ENCODE measurements around the gene FREM3.

FREM3 gene

GRCh38 chr4:143712155-143712550 lies 11.7 kb upstream of the FREM3 start:
- Histone ChIP-seq H2BK12ac (ENCODE audit: low read length in 2 of 2) (no peak overlapping the region), H3K36me3 (ENCODE audit: control insufficient read depth in 1 of 2, insufficient read depth in 2 of 2, low read depth in 1 of 2, low read length in 2 of 2) (no peaks in the 10 kb centered on the region), H3K4me3 (ENCODE audit: insufficient read depth in 1 of 2, low read depth in 1 of 2, low read length in 2 of 2) (no peak overlapping the region), H3K4me2 (ENCODE audit: low read length, poor library complexity, severe bottlenecking) (no peak overlapping the region), H3K4ac (ENCODE audit: low read depth in 1 of 2, low read length in 2 of 2) (no peak overlapping the region), H3K14ac (ENCODE audit: low read length in 2 of 2) (no peak overlapping the region), H3K9me3 (ENCODE audit: control insufficient read depth, low read length) (no peaks in the 10 kb centered on the region), H3K18ac (ENCODE audit: low read depth in 1 of 2, low read length in 2 of 2) (no peak overlapping the region), H2AK5ac (ENCODE audit: low read length, severe bottlenecking) (no peak overlapping the region), H2AFZ (ENCODE audit: low read depth, low read length) (no peak overlapping the region), H3K79me1 (replicated peaks; ENCODE audit: low read length, poor library complexity, severe bottlenecking) (no peaks in the 10 kb centered on the region), H2BK15ac (ENCODE audit: low read depth, poor library complexity, severe bottlenecking) (no peak overlapping the region), H3K27me3 (ENCODE audit: control insufficient read depth in 1 of 2, insufficient read depth in 1 of 2, low read length in 2 of 2) (no peaks in the 10 kb centered on the region), H3K4me1 (ENCODE audit: control insufficient read depth, insufficient read depth, low read depth, low read length) (no peaks in the 10 kb centered on the region), H3K23ac (ENCODE audit: low read length in 2 of 2) (no peak overlapping the region), H4K91ac (ENCODE audit: low read length) (no peak overlapping the region), H3K27ac (ENCODE audit: low read length, poor library complexity, severe bottlenecking) (no peak overlapping the region), H2BK5ac (ENCODE audit: low read depth, low read length, poor library complexity, severe bottlenecking) (no peak overlapping the region), H4K8ac (ENCODE audit: low read length) (no peak overlapping the region), H3K9ac (ENCODE audit: low read length) (no peak overlapping the region), H2BK120ac (ENCODE audit: low read depth, low read length) (no peak overlapping the region)
- no peak for DNase-seq
- no CpG with 5 or more reads among the region's 1 CpG for WGBS

- Histone ChIP-seq H3K9me3 (ENCODE audit: control insufficient read depth, low read length) (no peaks in the 10 kb centered on the region), H2BK5ac (ENCODE audit: low read depth, low read length, poor library complexity, severe bottlenecking) (no peak overlapping the region), H2BK120ac (ENCODE audit: low read depth, low read length) (no peak overlapping the region), H3K9ac (ENCODE audit: low read length) (no peak overlapping the region), H3K4me1 (ENCODE audit: control insufficient read depth, insufficient read depth, low read depth, low read length) (no peaks in the 10 kb centered on the region), H3K27me3 (ENCODE audit: control insufficient read depth in 1 of 2, insufficient read depth in 1 of 2, low read length in 2 of 2) (no peaks in the 10 kb centered on the region), H3K36me3 (ENCODE audit: control insufficient read depth in 1 of 2, insufficient read depth in 2 of 2, low read depth in 1 of 2, low read length in 2 of 2) (no peaks in the 10 kb centered on the region), H2BK15ac (ENCODE audit: low read depth, poor library complexity, severe bottlenecking) (no peak overlapping the region), H2BK12ac (ENCODE audit: low read length in 2 of 2) (no peak overlapping the region), H3K4me3 (ENCODE audit: insufficient read depth in 1 of 2, low read depth in 1 of 2, low read length in 2 of 2) (no peak overlapping the region), H3K4me2 (ENCODE audit: low read length, poor library complexity, severe bottlenecking) (no peak overlapping the region), H3K79me1 (replicated peaks; ENCODE audit: low read length, poor library complexity, severe bottlenecking) (no peaks in the 10 kb centered on the region), H3K4ac (ENCODE audit: low read depth in 1 of 2, low read length in 2 of 2) (no peak overlapping the region), H3K14ac (ENCODE audit: low read length in 2 of 2) (no peak overlapping the region), H3K27ac (ENCODE audit: low read length, poor library complexity, severe bottlenecking) (no peak overlapping the region), H2AK5ac (ENCODE audit: low read length, severe bottlenecking) (no peak overlapping the region), H3K23ac (ENCODE audit: low read length in 2 of 2) (no peak overlapping the region), H3K18ac (ENCODE audit: low read depth in 1 of 2, low read length in 2 of 2) (no peak overlapping the region), H2AFZ (ENCODE audit: low read depth, low read length) (no peak overlapping the region), H4K91ac (ENCODE audit: low read length) (no peak overlapping the region), H4K8ac (ENCODE audit: low read length) (no peak overlapping the region)
- 59% methylated on average over 3 of the region's 4 CpGs for WGBS
- no peak for DNase-seq
Measured at GRCh38 chr4:143711543-143712154, 11.2 kb upstream of the FREM3 start.

GRCh38 chr4:143701365-143701764 lies 890 bp upstream of the FREM3 start:
- Histone ChIP-seq H3K9ac (ENCODE audit: low read length) (no peak overlapping the region), H2AK5ac (ENCODE audit: low read length, severe bottlenecking) (no peak overlapping the region), H4K8ac (ENCODE audit: low read length) (no peak overlapping the region), H3K23ac (ENCODE audit: low read length in 2 of 2) (no peak overlapping the region), H3K27ac (ENCODE audit: low read length, poor library complexity, severe bottlenecking) (no peak overlapping the region), H2AFZ (ENCODE audit: low read depth, low read length) (no peak overlapping the region), H2BK12ac (ENCODE audit: low read length in 2 of 2) (no peak overlapping the region), H3K4me2 (ENCODE audit: low read length, poor library complexity, severe bottlenecking) (no peak overlapping the region), H4K91ac (ENCODE audit: low read length) (no peak overlapping the region), H2BK5ac (ENCODE audit: low read depth, low read length, poor library complexity, severe bottlenecking) (no peak overlapping the region), H3K18ac (ENCODE audit: low read depth in 1 of 2, low read length in 2 of 2) (no peak overlapping the region), H3K79me1 (replicated peaks; ENCODE audit: low read length, poor library complexity, severe bottlenecking) (no peaks in the 10 kb centered on the region), H3K9me3 (ENCODE audit: control insufficient read depth, low read length) (no peaks in the 10 kb centered on the region), H3K36me3 (ENCODE audit: control insufficient read depth in 1 of 2, insufficient read depth in 2 of 2, low read depth in 1 of 2, low read length in 2 of 2) (no peaks in the 10 kb centered on the region), H3K4me1 (ENCODE audit: control insufficient read depth, insufficient read depth, low read depth, low read length) (peaks cover 17% of the 10 kb centered on the region), H2BK15ac (ENCODE audit: low read depth, poor library complexity, severe bottlenecking) (no peak overlapping the region), H3K27me3 (ENCODE audit: control insufficient read depth in 1 of 2, insufficient read depth in 1 of 2, low read length in 2 of 2) (peaks cover 37 to 59% of the 10 kb centered on the region in 2 experiments), H3K4me3 (ENCODE audit: insufficient read depth in 1 of 2, low read depth in 1 of 2, low read length in 2 of 2) (no peak overlapping the region), H3K14ac (ENCODE audit: low read length in 2 of 2) (no peak overlapping the region), H2BK120ac (ENCODE audit: low read depth, low read length) (no peak overlapping the region), H3K4ac (ENCODE audit: low read depth in 1 of 2, low read length in 2 of 2) (no peak overlapping the region)
- 71% methylated on average over 1 of the region's 6 CpGs for WGBS
- no peak for DNase-seq

- no peak overlapping the region for H3K9ac ChIP-seq (ENCODE audit: low read length)
- 6% methylated on average over 33 of the region's 34 CpGs for WGBS
Measured at GRCh38 chr4:143700046-143700415, 444 bp downstream of the FREM3 start.

More at GRCh38 chr4:143700046-143700415, 444 bp downstream of the FREM3 start:
- H3K23ac ChIP-seq (ENCODE audit: low read length in 2 of 2) = peak overlapping the region in 1 of 2 experiments; percentile 23
- no peak overlapping the region for H3K4ac ChIP-seq (ENCODE audit: low read depth in 1 of 2, low read length in 2 of 2)
- H3K9me3 ChIP-seq (ENCODE audit: control insufficient read depth, low read length) = no peaks in the 10 kb centered on the region
- no peak for DNase-seq
- no peak overlapping the region for H2BK120ac ChIP-seq (ENCODE audit: low read depth, low read length)
- H2BK12ac ChIP-seq (ENCODE audit: low read length in 2 of 2) = no peak overlapping the region
- H3K4me2 ChIP-seq (ENCODE audit: low read length, poor library complexity, severe bottlenecking) = peak overlapping the region; percentile 84
- no peak overlapping the region for H3K18ac ChIP-seq (ENCODE audit: low read depth in 1 of 2, low read length in 2 of 2)
- H2BK5ac ChIP-seq (ENCODE audit: low read depth, low read length, poor library complexity, severe bottlenecking) = no peak overlapping the region
- peak overlapping the region in 1 of 2 experiments; percentile 7 for H3K14ac ChIP-seq (ENCODE audit: low read length in 2 of 2)
- peaks cover 37 to 65% of the 10 kb centered on the region in 2 experiments for H3K27me3 ChIP-seq (ENCODE audit: control insufficient read depth in 1 of 2, insufficient read depth in 1 of 2, low read length in 2 of 2)
- H3K27ac ChIP-seq (ENCODE audit: low read length, poor library complexity, severe bottlenecking) = no peak overlapping the region
- no peak overlapping the region for H2AFZ ChIP-seq (ENCODE audit: low read depth, low read length)
- peak overlapping the region; percentile 26 to 73 for H3K4me3 ChIP-seq (ENCODE audit: insufficient read depth in 1 of 2, low read depth in 1 of 2, low read length in 2 of 2)
- peaks cover 17% of the 10 kb centered on the region for H3K4me1 ChIP-seq (ENCODE audit: control insufficient read depth, insufficient read depth, low read depth, low read length)
- H3K36me3 ChIP-seq (ENCODE audit: control insufficient read depth in 1 of 2, insufficient read depth in 2 of 2, low read depth in 1 of 2, low read length in 2 of 2) = no peaks in the 10 kb centered on the region
- H4K91ac ChIP-seq (ENCODE audit: low read length) = no peak overlapping the region
- no peak overlapping the region for H4K8ac ChIP-seq (ENCODE audit: low read length)
- no peak overlapping the region for H2AK5ac ChIP-seq (ENCODE audit: low read length, severe bottlenecking)
- no peaks in the 10 kb centered on the region for H3K79me1 ChIP-seq (replicated peaks; ENCODE audit: low read length, poor library complexity, severe bottlenecking)
- no peak overlapping the region for H2BK15ac ChIP-seq (ENCODE audit: low read depth, poor library complexity, severe bottlenecking)
